Measurements from ENCODE around the gene RFTN1.

Gene RFTN1

DNA sequence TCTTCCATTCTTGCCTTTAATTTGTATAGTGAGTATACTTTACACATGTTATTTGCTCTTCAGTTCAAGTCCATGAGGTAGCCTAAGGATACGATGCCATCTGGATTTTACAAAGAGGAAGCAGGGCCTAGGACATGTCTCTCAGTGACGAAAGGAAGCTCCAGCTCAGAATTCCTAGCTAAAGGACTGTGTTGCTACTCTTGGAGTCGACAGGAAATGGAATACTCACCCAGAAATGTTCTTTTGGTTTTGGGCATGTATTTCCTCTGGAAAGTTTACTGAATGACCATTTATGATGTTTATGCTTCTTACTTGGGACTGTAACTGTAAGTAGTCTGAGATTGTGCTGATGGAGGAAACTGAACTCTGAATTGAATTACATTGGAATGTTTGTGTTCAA lies 236.0 kb downstream of the RFTN1 start:
- FAIRE-seq, result no peak

DNA sequence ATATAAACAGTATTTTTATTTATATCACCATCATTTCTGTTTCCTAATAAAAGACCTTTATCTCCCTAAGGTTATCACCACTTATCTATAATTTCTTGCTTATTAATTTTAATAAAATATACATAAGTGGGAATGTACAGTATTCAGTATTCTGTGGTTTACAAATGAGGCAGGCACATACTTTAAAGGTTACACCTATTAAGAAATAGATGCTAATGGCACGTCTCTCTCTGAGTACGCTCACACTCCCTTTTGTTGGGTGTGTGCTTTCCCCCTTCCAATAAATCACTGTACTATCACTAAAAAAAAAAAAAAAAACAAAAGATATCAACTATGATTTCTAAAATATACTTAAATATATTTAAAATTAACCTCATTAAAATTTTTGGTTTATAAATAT lies 239.6 kb downstream of the RFTN1 start:
- DNase-seq (ENCODE audit: extremely low spot score, insufficient read length, low read depth), result no peak
- FAIRE-seq, result no peak

More for the DNA sequence above, 236.0 kb downstream of the RFTN1 start:
- no peak for DNase-seq (ENCODE audit: extremely low spot score, insufficient read length, low read depth)

DNA sequence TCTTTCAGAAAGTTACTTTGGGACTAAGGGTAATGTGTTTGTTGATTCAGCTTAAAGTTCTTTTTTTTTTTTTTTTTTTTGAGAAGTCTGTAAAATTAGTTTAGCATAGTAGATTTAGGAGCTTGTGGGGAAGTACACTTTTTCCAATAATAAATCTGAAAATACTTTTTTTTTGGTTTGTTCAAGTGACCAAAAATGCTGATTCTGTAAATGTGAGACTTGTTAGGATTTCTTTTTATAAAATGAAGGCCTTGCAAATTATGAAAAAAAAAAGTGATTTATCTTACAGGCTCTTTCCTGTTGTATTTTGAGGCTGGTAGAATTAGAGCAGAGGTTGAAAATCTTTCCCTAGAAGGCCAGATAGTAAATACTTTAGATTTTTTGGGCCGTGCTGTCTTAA lies 240.9 kb downstream of the RFTN1 start:
- FAIRE-seq, result no peak

DNA sequence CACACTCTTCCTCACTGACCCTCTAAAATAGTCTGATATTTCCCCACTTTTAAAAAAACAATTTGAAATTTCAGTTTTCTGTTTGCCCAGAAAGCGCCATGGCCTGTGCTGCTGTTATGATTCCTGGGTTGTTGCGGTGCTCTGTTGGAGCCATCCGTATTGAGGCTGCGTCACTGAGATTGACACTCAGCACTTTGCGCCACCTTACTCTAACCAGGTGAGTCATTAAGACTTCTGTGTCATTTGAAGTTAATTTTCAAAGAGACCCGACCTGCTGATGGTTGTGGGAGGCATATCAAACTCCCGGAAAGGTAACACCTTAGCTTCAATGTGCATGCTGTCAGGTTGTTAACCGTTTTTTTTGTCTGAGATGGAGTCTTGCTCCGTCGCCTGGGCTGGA lies 242.6 kb downstream of the RFTN1 start:
- no peak for FAIRE-seq
- no peak for DNase-seq (ENCODE audit: extremely low spot score, insufficient read length, low read depth)

More for the DNA sequence above, 240.9 kb downstream of the RFTN1 start:
- DNase-seq (ENCODE audit: extremely low spot score, insufficient read length, low read depth), result no peak

DNA sequence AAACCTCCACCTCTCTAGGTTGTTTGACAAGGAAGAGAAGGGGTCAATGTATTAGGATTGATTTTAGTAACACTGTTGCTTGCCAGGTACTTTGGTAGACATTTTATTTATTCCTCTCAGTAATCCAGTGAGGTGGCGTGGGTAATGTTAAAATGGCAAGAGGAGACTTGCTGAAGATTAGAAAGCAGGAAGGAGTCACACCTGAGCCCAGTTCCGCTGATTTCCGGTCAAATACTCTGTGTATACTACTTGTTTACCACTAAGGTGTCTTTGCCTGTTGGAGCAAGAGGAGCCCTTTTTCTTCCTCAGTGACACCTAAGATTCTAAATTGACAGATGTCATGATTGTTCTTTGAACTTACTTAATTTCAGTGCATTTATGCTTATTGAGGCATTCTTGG lies 246.8 kb downstream of the RFTN1 start:
- FAIRE-seq (no peak), DNase-seq (ENCODE audit: extremely low spot score, insufficient read length, low read depth) (no peak)

Data from GM18507 (cell line).